Keratinocyte (primary cell): Measurements from ENCODE around the gene CDK8. TPM values are rescaled to one million over a fixed set of nuclear protein-coding genes. Genes with fewer than 3 reads are reported as not detected.

Experiments
- DNase-seq: peaks from one replicate; pipeline ENCODE4 v3.0.0-alpha.2; 2011; ENCODE audit warnings: low read depth, missing footprints, low spot score
- FAIRE-seq: peaks from 2 replicates; lab custom pipeline; 2011; peaks lifted over from hg19 to GRCh38; lab: Jason Lieb, UNC
- H2AFZ ChIP-seq: 2 replicates; pipeline ENCODE4 v1.6.0; 2012; ENCODE audit warnings: low read length, control low read depth, inconsistent platforms; ENCODE audit not compliant: control insufficient read depth
- H3K27ac ChIP-seq: 2 replicates; pipeline ENCODE4 v1.5.1; 2011; ENCODE audit warnings: low read length; ENCODE audit not compliant: control insufficient read depth, insufficient read depth
- H3K27me3 ChIP-seq: 3 replicates; pipeline ENCODE4 v1.6.0; 2011; ENCODE audit warnings: low read length; ENCODE audit not compliant: control insufficient read depth, insufficient read depth; ENCODE audit errors: extremely low read depth
- H3K36me3 ChIP-seq, 2 experiments: 2 replicates in 1 of 2; 3 replicates in 1 of 2; pipeline ENCODE4 v1.5.1; 2011; ENCODE audit warnings: low read length in 2 of 2, mild to moderate bottlenecking in 1 of 2; ENCODE audit not compliant: control insufficient read depth in 2 of 2, insufficient read depth in 2 of 2; ENCODE audit errors: extremely low read depth in 1 of 2
- H3K4me1 ChIP-seq: 3 replicates; pipeline ENCODE4 v1.5.1; 2011; ENCODE audit warnings: low read length; ENCODE audit not compliant: control insufficient read depth, insufficient read depth; ENCODE audit errors: extremely low read depth
- H3K4me2 ChIP-seq: 3 replicates; pipeline ENCODE4 v1.6.0; 2011; ENCODE audit warnings: low read depth, low read length; ENCODE audit not compliant: control insufficient read depth, insufficient read depth; ENCODE audit errors: extremely low read depth
- H3K4me3 ChIP-seq, 3 experiments: fragments of 200-600 bp in 1 of 3; sonication (generic) in 1 of 3; 2 replicates in 2 of 3; 3 replicates in 1 of 3; pipeline ENCODE4 v1.5.1; 2011 to 2016; ENCODE audit warnings: low read length in 3 of 3, mild to moderate bottlenecking in 3 of 3, control low read depth in 2 of 3, inconsistent platforms in 1 of 3, low read depth in 1 of 3, mixed read lengths in 1 of 3, mixed run types in 1 of 3, moderate library complexity in 1 of 3; ENCODE audit not compliant: control insufficient read depth in 2 of 3, insufficient read depth in 2 of 3; ENCODE audit errors: extremely low read depth in 1 of 3
- H3K79me2 ChIP-seq: 2 replicates; pipeline ENCODE4 v1.6.0; 2012; ENCODE audit warnings: low read length; ENCODE audit not compliant: control insufficient read depth, insufficient read depth
- H3K9ac ChIP-seq: 3 replicates; pipeline ENCODE4 v1.6.0; 2011; ENCODE audit warnings: low read length; ENCODE audit not compliant: control insufficient read depth, insufficient read depth; ENCODE audit errors: extremely low read depth
- H3K9me1 ChIP-seq: 3 replicates; pipeline ENCODE4 v1.6.0; 2011; ENCODE audit warnings: low read length; ENCODE audit not compliant: control insufficient read depth, insufficient read depth; ENCODE audit errors: extremely low read depth
- H3K9me3 ChIP-seq: 2 replicates; pipeline ENCODE4 v1.5.1; 2012; ENCODE audit warnings: low read depth, low read length; ENCODE audit not compliant: control insufficient read depth
- H4K20me1 ChIP-seq: 3 replicates; pipeline ENCODE4 v1.6.0; 2011; ENCODE audit warnings: low read length; ENCODE audit not compliant: control insufficient read depth, insufficient read depth; ENCODE audit errors: extremely low read depth
- EZH2 ChIP-seq: IDR thresholded peaks from one replicate; pipeline ENCODE4 v1.6.1; 2012; ENCODE audit warnings: inconsistent platforms, mild to moderate bottlenecking, low read length, moderate library complexity
- dilution Hi-C: fragments of 300-500 bp; cut with MboI; formaldehyde crosslinking; loops from one replicate; pipeline ENCODE4 v1.7.0; 2020; ENCODE audit warnings: low sequenced_read_pairs; ENCODE audit not compliant: extremely low pct_ligation_motif_present
- polyA plus RNA-seq, 5 experiments: library from polyadenylated mRNA; depleted of rRNA in 3 of 5; stranded (reverse) in 3 of 5; stranded (forward) in 1 of 5; unstranded in 1 of 5; fragments of >200 nt; gene quantifications; 1 replicate in 1 of 5; 2 replicates in 3 of 5; 3 replicates in 1 of 5; pipeline versions ENCODE4 v1.2.1 to v1.2.3, GENCODE V29; 2011 to 2012; ENCODE audit warnings: missing spikeins in 2 of 5, low read depth in 1 of 5, low replicate concordance in 1 of 5
- TF ChIP-seq, protein P1 (sequence below), 3 experiments: IDR thresholded peaks in 1 of 3; conservative IDR thresholded peaks in 1 of 3; optimal IDR thresholded peaks in 1 of 3; 2 replicates in 2 of 3; 3 replicates in 1 of 3; pipeline versions ENCODE3 to v1.5.1; 2011; ENCODE audit warnings: low read length in 3 of 3, mild to moderate bottlenecking in 3 of 3, moderate library complexity in 2 of 3, control low read depth in 1 of 3, inconsistent platforms in 1 of 3; ENCODE audit not compliant: insufficient read depth in 2 of 3; ENCODE audit errors: extremely low read depth in 1 of 3

Gene CDK8
- polyA plus RNA-seq, 1 donor (not counting 4 experiments of a cell fraction or from before 2014, with no cell fraction given): 27.5 TPM

GRCh38 chr13:26386026-26386425 is 132.1 kb downstream of the CDK8 start:
- Histone ChIP-seq H3K9me3 (no peaks in the 10 kb centered on the region), H3K4me2 (no peak overlapping the region), H2AFZ (no peak overlapping the region), H3K27me3 (no peaks in the 10 kb centered on the region), H3K4me3 (no peak overlapping the region), H3K4me1 (no peaks in the 10 kb centered on the region), H3K36me3 (peaks cover 0 to 7% of the 10 kb centered on the region in 2 experiments), H3K9me1 (no peaks in the 10 kb centered on the region), H3K27ac (no peak overlapping the region), H4K20me1 (no peaks in the 10 kb centered on the region), H3K9ac (no peak overlapping the region), H3K79me2 (no peaks in the 10 kb centered on the region)
- FAIRE-seq (no peak), DNase-seq (no peak)
- TF ChIP-seq, protein P1, sequence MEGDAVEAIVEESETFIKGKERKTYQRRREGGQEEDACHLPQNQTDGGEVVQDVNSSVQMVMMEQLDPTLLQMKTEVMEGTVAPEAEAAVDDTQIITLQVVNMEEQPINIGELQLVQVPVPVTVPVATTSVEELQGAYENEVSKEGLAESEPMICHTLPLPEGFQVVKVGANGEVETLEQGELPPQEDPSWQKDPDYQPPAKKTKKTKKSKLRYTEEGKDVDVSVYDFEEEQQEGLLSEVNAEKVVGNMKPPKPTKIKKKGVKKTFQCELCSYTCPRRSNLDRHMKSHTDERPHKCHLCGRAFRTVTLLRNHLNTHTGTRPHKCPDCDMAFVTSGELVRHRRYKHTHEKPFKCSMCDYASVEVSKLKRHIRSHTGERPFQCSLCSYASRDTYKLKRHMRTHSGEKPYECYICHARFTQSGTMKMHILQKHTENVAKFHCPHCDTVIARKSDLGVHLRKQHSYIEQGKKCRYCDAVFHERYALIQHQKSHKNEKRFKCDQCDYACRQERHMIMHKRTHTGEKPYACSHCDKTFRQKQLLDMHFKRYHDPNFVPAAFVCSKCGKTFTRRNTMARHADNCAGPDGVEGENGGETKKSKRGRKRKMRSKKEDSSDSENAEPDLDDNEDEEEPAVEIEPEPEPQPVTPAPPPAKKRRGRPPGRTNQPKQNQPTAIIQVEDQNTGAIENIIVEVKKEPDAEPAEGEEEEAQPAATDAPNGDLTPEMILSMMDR (optimal IDR thresholded peaks at IDR 0.05 in 1 of 3, IDR thresholded peaks at IDR 0.05 in 1 of 3, conservative IDR thresholded peaks at IDR 0.05 in 1 of 3; ENCODE audit: extremely low read depth in 1 of 3, insufficient read depth in 2 of 3, low read length in 3 of 3): no peak
- no peak for TF ChIP-seq EZH2
- dilution Hi-C loops: no loop called here

GRCh38 chr13:26390203-26390602 is 136.3 kb downstream of the CDK8 start:
- TF ChIP-seq, protein P1 (optimal IDR thresholded peaks at IDR 0.05 in 1 of 3, IDR thresholded peaks at IDR 0.05 in 1 of 3, conservative IDR thresholded peaks at IDR 0.05 in 1 of 3; ENCODE audit: extremely low read depth in 1 of 3, insufficient read depth in 2 of 3, low read length in 3 of 3): no peak
- TF ChIP-seq EZH2: no peak
- Histone ChIP-seq H3K27me3 (no peaks in the 10 kb centered on the region), H2AFZ (no peak overlapping the region), H3K9me3 (no peaks in the 10 kb centered on the region), H3K9me1 (no peaks in the 10 kb centered on the region), H3K4me3 (no peak overlapping the region), H3K4me1 (no peaks in the 10 kb centered on the region), H3K9ac (no peak overlapping the region), H3K36me3 (peaks cover 0 to 5% of the 10 kb centered on the region in 2 experiments), H3K27ac (no peak overlapping the region), H4K20me1 (no peaks in the 10 kb centered on the region), H3K79me2 (no peaks in the 10 kb centered on the region), H3K4me2 (no peak overlapping the region)
- dilution Hi-C loops: no loop called here
- FAIRE-seq (no peak), DNase-seq (no peak)
